VCaP (cell line): ENCODE results near the gene GALNT18.

Experiments used
- H3K27ac ChIP-seq: fragments of 450-650 bp; 2 replicates; pipeline ENCODE4 v1.5.1; 2017
- CTCF ChIP-seq: fragments of 450-650 bp; conservative IDR thresholded peaks from 2 replicates; pipeline ENCODE4 v1.5.1; 2017; ENCODE audit warnings: mild to moderate bottlenecking, moderate library complexity

Gene GALNT18

GRCh38 chr11:11237070-11237832 is 384.6 kb downstream of the GALNT18 start:
- no peak for TF ChIP-seq CTCF
- H3K27ac ChIP-seq = no peak overlapping the region

GRCh38 chr11:11236498-11237059 is 385.2 kb downstream of the GALNT18 start:
- no peak for TF ChIP-seq CTCF
- H3K27ac ChIP-seq = no peak overlapping the region

GRCh38 chr11:11231763-11232162 is 390.0 kb downstream of the GALNT18 start:
- TF ChIP-seq CTCF = no peak
- H3K27ac ChIP-seq = no peak overlapping the region

GRCh38 chr11:11230802-11231562 is 390.8 kb downstream of the GALNT18 start:
- H3K27ac ChIP-seq = no peak overlapping the region
- TF ChIP-seq CTCF = 0 out of 2 replicates have a peak, but pooled peaks have one; percentile 22

GRCh38 chr11:11230087-11230486 is 391.7 kb downstream of the GALNT18 start:
- no peak for TF ChIP-seq CTCF
- no peak overlapping the region for H3K27ac ChIP-seq

- H3K27ac ChIP-seq = no peak overlapping the region
- TF ChIP-seq CTCF = no peak
Observed at GRCh38 chr11:11229647-11230046, 392.2 kb downstream of the GALNT18 start.
